Amniotic epithelial cell (primary cell): ENCODE results near the gene GTSF1L.

Experiments
- DNase-seq: peaks from one replicate; pipeline ENCODE4 v3.0.0-alpha.2; 2010; ENCODE audit warnings: low read depth

Gene GTSF1L

DNA sequence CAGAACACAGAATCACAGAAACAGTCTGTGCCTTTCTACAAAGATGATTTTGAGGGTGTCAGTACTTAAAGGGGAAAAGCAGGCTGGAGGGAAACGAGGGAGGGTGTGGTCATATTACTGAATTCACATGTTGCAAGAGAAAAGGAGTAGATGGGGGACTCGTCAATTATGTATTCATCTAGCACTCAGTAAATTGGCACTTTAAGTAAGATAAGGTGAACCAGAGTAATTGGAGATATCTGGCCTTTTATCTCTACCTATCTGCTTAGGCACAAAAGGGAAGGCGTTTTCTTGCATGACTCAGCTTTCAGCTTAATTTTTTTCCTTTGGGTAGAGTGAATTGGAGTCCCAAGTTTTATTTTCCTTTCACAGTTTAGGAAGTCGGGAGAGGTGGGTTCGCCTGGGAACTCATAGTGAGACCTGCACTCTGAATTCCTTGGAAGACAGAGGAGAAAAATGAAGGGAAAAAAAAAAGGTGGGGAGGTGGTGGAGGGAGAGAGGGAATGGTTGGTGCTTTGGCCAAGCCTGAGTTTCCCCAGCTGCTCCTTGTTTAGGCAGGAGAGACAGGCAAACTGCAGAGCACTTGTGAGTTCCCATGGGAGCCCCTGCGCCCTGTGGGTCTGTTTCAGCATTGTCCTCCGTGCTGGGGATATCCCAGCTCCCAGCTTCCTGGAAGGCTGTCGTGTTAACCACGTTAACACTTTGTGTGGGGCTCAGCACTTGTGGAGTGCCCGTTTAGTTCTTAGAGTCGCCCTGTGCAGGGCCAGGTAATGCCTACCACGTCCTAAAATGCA lies 19.7 kb upstream of the GTSF1L start:
- no peak for DNase-seq

DNA sequence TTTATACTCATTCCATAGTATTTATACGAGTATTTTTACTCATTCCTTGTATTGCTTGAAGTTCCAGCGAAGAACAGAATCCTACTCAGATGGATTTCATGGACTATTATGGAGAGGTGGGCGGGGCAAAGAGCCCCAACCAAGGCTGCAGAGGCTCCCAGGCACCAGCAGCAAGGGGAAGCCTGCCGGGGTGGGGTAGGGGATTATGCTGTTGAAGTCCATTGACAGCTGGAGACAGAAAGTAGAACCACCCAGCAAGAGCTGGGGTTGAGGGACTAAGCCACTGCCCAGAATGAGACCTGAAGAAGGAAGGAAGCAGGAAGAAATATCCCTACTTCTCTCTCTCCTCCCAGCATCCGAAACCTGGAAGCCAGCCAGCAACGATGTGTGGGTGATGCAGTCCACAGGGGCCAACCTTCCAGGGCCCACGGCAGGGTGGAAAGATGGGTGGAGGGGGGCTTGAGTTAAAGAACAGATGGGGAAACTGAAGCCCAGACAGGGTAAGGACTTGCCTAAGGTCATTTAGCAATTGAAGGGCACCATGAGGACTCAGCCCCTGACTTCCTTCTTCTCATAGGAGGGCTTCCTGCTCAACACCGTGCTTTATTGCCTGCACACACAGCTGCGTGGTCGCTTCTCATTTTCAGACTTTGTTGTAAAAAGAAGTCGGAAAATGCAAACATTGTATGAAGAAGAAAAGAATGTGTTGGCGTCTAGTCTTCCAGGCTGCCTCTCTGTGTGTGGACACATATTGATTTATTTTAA lies 18.3 kb upstream of the GTSF1L start:
- no peak for DNase-seq

GRCh38 chr20:43744151-43744611 lies 17.4 kb upstream of the GTSF1L start:
- DNase-seq: peak; percentile 46

DNA sequence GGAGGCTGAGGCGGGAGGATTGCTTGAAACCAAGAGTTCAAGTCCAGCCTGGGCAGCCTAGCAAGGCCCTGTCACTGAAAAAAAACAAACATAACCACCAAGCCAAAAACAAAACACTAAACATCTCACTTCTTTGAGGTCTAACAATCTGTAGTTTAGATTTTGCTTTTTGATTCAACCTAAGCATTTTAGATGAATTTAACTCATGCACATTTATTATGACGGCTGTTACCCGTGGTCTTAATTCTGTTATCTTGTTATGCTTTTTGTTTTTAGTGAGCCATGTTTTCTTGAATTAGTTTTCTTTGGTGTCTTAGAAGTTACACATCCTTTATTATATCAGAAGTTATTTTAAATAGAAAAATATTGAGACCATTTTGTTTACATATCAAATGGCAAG lies 13.8 kb upstream of the GTSF1L start:
- DNase-seq: no peak

GRCh38 chr20:43739148-43739749 lies 12.4 kb upstream of the GTSF1L start:
- DNase-seq: no peak

- DNase-seq: no peak
These were observed 11.1 kb upstream of the GTSF1L start for GRCh38 chr20:43737925-43738324.

DNA sequence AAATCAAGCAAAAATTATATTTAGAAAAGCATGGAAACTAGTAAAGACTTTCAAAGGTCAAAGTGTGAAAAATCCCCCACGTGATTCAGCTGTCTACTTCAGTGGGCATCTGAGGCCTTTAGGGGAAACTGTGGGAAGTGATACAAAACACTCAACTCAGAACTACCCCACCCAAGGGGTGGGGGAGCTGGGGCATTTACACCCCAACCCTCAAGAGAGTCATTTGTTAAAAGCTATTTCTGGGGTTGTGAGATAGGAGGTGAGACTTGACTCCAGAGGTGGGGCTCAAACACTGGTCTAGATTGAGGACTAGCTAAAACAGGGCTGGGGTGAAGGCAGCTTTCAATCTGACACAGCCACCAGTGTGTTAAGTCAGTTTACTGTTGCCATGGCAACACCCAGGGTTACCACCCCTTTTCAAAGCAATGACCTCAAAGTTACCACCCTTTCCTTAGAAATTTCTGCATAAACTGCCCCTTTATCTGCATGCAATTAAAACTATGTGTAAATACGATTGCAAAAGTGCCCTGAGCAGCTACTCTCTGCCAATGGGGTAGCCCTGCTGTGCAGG lies 9.9 kb upstream of the GTSF1L start:
- DNase-seq: peak; percentile 28

DNA sequence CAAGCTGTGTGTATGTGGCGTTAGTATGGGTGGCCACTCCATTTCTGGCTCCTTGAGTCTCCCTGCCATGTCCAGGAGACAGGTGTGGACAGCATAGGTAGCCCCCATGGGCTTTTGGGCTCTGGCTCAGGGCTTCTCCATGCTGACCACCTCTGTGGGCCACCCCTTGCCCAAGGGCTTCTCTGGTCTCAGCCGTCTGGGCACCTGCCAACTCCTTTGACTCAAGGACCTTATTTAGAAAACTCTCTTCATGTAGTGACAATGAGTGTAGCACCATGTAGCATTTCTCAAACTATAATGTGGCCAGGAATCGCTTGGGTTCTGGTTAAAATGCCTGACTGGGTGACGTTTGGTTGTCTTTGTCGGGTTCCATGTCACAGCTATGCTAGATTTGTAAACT lies 5.1 kb upstream of the GTSF1L start:
- no peak for DNase-seq

- peak; percentile 74 for DNase-seq
These were observed 4.7 kb upstream of the GTSF1L start for GRCh38 chr20:43731469-43731868.

DNA sequence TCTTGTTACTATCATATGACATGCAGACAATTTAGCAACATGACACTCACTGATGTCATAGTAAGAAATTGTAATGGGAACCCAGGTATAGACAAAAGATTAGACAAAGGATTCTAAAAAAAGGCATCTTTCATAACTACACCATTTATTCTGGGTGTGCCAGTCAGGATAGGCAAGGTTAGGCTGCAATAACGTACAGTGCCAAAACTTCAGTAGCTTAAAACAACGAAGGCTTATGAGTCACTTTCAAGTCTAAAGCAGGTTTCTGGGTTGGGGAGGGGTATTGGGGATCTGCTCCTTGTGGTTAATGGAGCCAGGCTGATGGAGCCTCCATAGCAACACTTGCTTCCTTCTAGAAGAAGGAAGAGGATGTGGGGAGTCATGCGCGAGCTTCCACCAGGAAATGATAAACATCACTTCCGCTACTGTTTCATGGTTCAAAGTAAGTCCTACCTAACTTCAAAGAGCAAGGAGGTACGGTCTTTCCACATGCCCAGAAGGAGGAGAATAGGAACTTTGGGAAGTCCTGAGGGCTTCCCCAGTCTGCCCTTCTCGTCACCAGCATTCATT lies 2.0 kb upstream of the GTSF1L start:
- DNase-seq: no peak

- DNase-seq: no peak
These were observed 1.3 kb upstream of the GTSF1L start for GRCh38 chr20:43727980-43728590.

DNA sequence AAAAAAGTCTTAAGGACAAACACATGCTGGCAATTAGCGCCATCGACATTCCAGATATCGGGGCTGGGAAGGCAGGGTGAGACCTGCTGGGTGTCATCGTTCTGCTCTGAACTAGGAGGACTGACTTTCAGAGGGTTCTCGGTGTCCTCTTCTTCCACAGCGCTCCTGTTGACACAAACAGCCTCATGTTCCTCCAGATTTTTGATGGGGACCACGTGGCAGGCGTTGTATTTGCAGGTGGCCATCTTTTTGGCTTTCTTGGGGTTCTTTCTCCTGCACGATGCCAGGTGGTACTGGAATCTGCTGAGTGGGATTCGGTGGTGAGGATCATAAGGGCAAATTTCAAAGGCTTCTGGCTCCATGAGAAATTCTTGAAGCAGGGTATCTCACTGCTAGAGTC lies 469 bp downstream of the GTSF1L start:
- no peak for DNase-seq

- no peak for DNase-seq
These were observed 1.1 kb downstream of the GTSF1L start for GRCh38 chr20:43725666-43726065.

- no peak for DNase-seq
These were observed 2.4 kb downstream of the GTSF1L start for GRCh38 chr20:43724383-43724782.

DNA sequence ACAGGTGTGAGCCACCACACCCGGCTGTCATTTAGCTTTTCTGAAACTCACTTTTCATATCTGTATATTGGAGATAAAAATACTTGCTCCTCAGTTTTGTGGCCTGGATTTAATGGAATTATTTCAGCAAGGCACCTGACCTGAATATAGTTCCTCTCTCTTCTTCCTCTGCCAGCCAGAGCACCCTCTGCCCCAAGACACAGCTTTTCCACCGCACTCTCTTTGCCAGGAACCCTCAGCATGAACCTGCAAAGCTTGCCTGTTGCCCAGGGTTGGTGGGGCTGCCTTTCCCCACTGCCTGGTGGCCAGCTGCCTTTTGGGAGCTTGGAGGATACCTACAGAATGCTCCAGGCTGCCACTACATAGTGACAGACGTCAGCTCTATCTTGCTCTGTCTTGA lies 3.1 kb downstream of the GTSF1L start:
- DNase-seq: no peak

- DNase-seq: no peak
These were observed 3.6 kb downstream of the GTSF1L start for GRCh38 chr20:43723186-43723585.

DNA sequence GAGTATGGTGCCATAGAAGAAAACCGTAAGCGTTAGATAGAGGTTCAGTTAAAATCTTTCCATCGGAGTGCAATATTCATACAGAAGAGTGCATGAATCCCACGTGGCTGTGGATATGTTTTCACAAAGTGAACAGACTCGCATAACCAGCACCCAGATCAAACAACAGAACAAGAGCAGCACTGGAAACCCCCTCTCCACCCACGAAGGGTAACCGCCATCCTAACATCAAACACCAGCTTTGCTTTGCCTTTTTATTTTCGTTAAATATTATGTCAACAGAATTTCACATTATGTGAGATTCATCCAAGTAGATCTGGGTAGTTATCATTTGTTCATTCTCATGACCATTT lies 4.7 kb downstream of the GTSF1L start:
- DNase-seq: no peak

- DNase-seq: no peak
These were observed 5.2 kb downstream of the GTSF1L start for GRCh38 chr20:43721429-43722152.

GRCh38 chr20:43721097-43721428 lies 5.7 kb downstream of the GTSF1L start:
- no peak for DNase-seq

DNA sequence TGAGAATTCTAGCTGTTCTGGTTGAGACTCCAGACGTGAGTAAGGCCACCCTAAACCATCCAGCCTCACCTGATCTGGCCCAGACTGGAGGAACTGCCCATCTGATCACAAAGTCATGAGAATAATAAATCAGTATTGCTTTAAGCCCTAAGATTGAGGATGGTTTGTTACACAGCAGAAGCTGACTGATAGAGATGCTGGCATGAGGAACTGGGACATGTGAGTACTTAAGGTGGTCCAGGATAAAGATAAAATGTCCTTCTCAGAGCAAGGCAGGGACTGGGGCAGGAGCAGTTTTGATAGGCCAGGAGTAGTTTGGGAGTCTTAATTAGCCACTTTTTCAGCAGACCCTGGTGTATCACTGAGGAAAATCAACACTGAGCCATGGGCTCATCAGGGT lies 6.8 kb downstream of the GTSF1L start:
- no peak for DNase-seq

DNA sequence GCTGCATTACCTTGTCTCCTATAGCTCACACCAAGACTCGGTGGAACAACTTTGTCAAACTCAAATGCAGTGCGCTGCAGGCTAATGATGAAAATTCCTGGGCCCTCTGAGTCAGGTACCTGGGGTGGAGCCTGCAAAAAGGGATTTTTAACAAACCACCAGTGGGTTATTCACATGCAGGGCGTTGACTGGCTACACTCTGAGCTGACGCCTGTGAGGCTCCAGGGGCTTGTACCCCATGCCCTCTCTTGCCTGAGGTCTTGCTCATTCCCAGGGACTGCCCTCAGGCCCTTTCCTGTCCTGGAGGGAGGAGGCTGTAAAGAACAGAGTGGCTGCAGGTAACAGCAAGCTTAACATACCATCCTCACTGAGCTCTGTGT lies 9.2 kb downstream of the GTSF1L start:
- DNase-seq: no peak
